GM19238 (cell line): Measurements from ENCODE around the gene IL2RA.
"Not testable (repeated sequence)": the region's sequence is repeated elsewhere in the genome, so short reads cannot be mapped to it uniquely, and the experiment has no call there.

ENCODE experiments used
- DNase-seq: peaks from one replicate; pipeline ENCODE4 v3.0.0; 2011; ENCODE audit warnings: low spot score; ENCODE audit not compliant: insufficient read length

IL2RA gene

DNA sequence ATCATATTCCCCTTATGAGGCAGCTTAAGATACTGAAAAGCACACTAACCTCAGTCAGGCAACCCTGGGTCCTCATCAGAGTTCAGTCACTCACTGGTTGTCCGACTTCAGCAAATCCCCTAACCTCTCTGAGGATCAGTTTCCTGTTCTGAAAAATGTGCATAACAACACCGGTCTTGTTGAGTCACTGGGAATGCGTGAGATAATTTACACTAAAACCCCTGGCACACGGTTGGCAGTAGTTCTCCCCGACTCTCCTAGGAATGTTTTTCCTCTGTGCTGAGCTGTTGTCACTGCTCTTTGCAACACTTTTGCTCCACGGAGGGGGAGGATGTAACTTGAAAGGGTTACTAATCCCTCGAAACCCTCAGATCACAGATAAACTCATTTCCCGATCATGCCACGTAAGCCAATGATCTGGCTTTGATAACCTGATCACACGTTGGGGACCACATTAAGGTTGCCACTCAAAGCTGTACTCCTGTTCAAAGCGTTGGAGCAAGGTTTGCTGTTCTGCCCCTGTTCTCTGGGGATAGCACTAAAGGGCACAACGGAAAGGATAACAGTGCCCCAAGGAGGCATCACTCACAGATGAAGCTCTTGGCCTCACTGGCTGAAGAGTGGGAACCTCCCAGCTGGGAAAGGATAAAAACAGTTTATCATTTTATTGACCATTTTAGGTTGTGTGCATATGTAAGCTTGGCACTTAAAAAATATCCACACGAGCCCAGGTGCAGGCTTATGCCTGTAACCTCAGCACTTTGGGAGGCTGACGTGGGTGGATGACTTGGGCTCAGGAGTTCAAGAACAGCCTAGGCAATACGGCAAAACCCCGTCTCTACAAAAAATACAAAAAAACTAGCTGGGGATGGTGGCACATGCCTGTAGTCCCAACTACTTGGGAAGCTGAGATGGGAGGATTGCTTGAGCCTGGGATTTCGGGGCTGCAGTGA lies 21.6 kb upstream of the IL2RA start:
- no peak for DNase-seq

GRCh38 chr10:6082496-6083395 lies 20.6 kb upstream of the IL2RA start:
- DNase-seq, result no peak

GRCh38 chr10:6080417-6080973 lies 18.3 kb upstream of the IL2RA start:
- no peak for DNase-seq

DNA sequence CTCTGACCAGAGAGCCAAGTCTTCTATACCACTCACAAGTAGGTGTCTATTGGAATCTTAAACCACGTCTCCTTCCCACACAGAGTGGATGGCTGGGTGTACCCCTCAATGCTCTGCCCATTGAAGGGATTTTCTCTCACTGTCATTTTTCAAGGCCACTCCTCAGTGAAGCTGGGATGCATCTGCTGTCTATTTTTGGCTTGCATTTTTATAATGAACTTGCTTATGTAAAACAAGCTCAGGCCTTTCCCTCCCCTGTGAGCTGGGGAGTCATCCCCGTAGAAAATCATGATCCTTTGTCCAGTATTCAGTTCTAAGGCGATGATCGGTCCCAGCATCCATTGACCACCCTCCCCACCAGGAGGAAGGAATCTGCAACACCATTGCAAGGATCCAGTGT lies 16.9 kb upstream of the IL2RA start:
- DNase-seq, result no peak

- DNase-seq, result no peak
Observed at GRCh38 chr10:6077071-6077675, 15.0 kb upstream of the IL2RA start.

DNA sequence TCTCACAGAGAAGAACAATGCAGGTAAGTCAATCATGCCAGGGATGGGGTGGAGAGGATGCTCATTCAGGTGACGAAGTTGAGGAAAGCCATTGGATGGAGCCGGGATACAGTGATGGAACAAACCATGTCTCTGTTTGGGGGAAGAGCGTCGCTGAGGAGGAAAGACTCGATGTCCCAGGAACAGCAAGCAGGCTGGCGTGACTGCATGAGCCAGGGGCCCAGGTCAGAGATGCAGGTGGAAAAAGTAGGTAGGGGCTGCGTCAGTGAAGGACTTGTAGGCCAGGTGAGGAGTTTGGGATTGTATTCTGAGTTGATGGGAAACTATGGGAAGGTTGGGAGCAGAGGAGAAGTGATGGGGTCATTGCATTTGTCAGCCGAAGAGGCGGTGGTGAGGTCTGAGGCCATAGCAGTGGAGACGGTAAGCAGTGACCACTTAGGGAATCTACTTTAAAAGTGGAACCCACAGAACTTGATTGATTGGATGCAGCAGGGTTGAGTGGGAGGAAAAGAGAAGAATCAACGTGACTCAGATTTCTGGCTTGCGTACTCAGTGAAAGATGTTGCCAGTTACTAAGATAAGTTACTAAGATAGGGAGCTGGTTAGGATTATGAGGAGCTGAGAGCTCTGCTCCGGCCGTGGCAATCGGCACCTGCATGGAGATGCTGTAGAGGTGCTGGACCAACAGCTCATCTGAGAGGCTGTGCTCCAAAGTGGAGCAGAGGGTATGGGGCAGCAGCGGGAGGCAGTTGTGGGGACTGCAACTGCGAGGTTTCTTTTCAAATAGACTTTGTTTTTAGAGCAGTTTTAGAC lies 12.5 kb upstream of the IL2RA start:
- no peak for DNase-seq

DNA sequence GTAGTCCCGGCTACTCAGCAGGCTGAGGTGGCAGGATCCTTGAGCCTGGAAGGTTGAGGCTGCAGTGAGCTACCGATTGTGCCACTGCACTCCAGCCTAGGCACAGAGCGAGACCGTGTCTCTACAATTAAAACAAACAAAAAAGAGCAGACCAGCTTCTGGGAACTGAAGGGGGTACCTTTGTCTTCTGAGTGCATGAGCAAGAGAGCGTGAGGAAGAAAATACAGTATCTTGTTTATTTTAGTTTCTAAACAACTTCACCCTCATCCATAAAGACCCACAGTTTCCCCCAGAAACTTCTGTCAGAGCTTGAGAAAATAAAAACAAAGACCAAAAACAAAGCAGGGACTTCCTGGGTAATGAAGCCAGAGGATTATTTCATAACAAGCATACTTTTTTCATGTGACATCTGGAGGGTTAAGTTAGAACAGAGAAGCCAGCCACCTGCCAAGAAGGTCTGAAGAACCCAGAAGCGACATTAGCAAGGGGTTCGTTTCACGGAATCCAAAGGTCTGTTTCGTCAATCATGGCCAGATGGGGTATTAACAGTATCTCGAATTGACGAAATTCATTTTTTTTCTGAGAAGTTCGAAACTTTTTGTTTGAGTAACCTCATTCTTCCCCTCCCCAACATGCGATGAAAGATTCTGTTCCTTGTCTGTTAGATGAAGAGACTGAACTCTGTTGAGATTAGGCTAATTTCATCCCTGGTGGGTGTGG lies 10.2 kb upstream of the IL2RA start:
- no peak for DNase-seq

GRCh38 chr10:6071181-6072175 lies 9.3 kb upstream of the IL2RA start:
- DNase-seq, result no peak

DNA sequence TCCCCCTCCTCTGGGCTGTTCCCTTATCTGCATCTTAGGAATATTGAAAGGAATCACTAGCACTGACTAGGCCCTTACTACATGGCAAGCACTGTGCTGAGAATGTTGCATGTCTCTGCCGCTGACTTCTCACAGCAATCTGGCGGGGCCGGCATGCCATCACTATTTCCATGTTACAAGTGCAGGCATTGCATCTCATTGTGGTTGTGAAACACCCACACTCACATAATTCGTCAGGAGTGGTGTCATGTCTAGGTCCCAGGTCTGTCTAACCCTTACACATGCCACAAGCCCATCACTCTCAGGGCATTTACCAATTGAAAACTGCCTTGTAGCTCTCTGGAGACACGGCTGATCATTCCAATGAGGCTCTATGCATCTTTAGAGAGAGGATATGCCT lies 8.5 kb upstream of the IL2RA start:
- DNase-seq, result no peak

GRCh38 chr10:6069081-6069931 lies 7.1 kb upstream of the IL2RA start:
- no peak for DNase-seq

DNA sequence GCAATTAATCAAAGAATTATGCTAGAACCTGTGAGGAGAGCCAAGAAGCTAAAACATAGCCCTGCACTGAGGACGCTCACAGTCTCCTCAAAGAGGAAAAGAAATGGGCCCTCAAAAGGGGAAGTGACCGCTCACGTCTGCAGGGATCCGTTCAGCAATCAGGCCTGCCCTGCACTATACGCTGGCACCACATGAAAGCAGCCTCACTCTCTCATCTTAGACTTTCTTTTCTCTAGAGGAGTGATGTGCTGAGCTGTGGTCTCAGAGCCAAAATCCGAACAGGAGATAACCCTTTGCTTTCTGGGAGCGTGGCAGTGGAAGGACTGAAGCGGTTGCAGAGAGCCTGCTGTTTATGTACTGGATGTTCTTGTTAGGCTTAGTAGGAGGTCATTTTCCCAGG lies 6.3 kb upstream of the IL2RA start:
- no peak for DNase-seq

DNA sequence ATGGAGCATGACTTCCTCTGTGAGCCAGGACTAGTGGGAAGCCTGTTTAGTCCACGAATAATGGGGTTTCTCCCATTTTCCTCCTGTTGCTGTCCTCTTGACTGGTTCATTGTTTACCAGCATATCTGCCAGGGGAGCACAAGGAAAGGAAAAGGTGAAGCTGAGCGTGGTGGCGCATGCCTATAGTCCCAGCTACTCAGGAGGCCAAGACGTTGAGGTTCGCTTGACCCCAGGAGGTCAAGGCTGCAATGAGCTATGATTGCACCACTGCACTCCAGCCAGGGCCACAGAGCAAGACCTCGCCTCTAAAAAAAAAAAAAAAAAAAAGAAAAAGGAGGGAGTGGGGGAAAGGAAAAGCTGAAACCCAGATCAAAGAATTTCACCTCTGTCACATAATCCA lies 5.8 kb upstream of the IL2RA start:
- no peak for DNase-seq

GRCh38 chr10:6067457-6067856 lies 5.3 kb upstream of the IL2RA start:
- DNase-seq, result no peak

GRCh38 chr10:6065835-6066234 lies 3.7 kb upstream of the IL2RA start:
- DNase-seq, result no peak

DNA sequence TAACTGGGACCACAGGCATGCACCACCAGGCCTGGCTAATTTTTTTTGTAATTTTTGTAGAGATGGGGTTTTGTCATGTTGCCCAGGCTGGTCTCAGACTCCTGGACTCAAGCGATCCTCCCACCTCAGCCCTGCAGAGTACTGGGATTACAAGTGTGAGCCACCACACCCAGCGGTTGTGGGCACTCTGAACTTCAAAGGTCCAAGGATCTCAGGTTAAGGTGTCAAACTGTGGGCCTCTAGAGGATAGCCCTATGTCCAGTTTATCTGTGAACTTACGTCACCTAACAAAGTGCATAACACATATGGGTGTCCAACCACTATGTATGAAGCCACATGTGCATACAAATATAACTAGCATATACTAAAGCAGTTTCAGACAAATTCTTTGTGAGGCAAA lies 3.2 kb upstream of the IL2RA start:
- DNase-seq, result no peak

GRCh38 chr10:6064726-6065125 lies 2.6 kb upstream of the IL2RA start:
- not testable (repeated sequence) for DNase-seq

GRCh38 chr10:6064119-6064518 lies 2.0 kb upstream of the IL2RA start:
- DNase-seq, result no peak

DNA sequence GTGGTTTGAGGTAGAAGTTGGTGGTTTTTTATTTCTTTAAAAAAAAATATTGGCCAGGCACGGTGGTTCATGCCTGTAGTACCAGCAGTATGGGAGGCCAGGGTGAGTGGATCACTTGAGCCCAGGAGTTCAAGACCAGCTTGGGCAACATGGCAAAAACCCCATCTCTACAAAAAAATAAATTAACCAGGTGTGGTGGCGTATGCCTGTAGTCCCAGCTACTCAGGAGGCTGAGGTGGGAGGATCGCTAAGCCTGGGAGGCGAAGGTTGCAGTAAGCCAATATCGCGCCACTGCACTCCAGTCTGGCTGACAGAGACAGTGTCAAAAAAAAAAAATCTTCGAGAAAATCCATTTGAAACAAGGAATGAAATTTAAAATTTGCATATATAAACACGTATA lies 1.1 kb downstream of the IL2RA start:
- DNase-seq, result no peak
